MV-4-11 (cell line): ENCODE measurements around the gene SLC1A7.

Experiments used
- DNase-seq: peaks from one replicate; lab custom pipeline; 2025; lab: John Stamatoyannopoulos, UW

SLC1A7 gene

DNA sequence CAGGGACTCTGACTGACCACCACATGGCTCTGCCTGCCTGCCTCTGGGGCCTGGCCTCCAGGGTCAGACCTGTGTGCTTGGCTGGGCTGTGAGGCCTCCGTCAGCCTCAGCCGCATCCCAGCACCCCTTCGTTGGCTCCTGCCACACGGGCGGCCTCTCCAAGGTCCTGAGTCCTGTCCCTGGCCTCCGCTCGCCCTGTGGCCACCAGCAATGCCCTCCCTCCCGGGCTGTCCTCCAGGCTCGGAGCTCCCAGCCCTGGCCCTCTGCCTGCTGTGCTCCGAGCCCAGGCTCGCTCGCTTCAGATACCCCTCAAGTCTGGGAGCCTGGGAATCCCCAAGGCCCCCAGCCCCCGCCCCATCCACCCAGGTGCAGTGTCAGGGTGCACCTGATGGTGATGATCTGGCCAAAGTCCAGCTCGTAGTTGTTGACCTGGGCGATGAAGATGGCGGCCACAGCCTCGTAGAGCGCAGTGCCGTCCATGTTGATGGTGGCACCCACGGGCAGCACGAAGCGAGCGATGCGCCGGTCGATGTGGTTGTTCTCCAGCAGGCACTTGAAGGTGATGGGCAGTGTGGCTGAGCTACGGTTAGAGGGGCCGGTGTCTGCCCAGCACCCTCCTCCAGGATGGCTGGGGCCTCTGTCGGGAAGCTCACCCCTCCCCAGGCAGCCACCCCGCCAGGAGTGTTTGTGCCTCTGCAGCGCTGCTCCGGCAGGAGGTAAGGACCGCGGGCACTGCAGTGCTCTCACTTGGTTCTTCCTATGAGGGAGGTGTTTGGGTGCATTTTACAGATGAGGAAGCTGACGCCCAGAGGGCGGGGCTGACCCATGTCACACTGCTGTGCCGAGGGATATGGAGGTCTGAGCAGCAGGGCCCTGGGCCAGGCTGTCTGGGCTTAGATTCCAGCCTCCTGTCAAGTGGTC, 52.0 kb downstream of the SLC1A7 start:
- DNase-seq = peak; percentile 71

DNA sequence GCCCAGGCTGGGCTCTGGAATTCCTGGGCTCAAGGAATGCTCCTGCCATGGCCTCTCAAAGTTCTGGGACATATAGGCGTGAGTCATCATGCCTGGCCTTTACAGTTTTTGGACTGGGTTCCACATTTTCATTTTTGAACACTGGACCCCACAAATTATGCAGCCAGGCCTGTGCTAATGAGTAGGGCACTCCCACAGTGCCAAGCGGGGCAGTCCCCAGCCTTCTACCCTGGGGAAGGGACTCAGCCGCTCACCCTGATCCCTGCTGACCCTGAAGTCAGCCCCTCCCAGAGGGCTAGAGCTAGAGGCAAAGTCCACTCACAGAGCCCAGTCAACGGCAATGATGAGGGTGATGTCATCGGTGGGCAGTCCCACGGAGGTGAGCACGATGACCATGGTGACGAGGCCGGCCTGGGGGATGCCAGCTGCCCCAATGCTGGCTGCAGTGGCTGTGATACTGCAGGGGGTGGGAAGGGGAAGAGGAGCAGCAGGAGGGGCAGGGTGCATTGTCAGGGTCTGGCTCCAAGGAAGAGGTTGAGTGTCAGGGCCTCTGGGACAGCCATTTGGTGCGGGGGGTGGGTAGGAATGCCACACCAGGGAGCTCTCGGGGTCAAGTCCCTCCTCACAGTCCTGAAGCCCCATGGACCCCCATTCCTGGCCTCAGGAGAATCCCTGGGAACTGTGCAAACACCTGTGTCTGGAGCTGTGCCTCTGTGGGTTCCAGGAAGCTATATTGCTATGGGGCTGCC, 52.8 kb downstream of the SLC1A7 start:
- DNase-seq = no peak

DNA sequence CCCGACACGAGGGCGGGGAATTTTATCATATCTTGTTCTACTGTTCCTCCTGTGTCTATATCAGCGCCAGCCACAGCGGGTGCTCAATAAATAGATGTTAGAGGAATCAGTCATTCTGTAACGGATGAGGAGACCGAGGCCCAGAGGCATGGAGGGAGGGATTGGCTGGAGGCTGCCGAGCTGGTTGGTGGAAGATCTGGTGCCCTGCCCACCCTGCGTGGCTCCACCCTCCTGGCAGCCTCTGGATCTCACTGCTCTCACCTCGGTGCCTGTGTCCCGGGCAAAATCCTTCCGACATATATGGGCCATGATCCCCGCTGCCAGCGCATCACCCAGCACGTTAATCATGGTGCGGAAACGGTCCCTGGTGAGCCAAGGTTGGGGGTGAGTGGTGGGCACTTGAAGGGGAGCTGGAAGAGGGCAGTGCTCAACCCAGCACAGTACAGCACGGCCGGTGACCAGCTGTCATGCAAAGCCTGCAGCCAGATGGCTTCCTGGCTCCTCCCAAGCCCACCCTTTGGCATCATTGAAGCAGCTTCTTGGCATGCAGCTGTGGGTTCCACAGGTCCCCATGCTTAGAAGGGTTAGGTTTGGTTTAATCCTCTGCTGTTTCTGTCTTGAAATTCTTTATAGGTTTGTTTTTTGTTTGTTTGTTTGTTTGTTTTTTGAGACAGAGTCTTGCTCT, 53.7 kb downstream of the SLC1A7 start:
- DNase-seq = no peak

DNA sequence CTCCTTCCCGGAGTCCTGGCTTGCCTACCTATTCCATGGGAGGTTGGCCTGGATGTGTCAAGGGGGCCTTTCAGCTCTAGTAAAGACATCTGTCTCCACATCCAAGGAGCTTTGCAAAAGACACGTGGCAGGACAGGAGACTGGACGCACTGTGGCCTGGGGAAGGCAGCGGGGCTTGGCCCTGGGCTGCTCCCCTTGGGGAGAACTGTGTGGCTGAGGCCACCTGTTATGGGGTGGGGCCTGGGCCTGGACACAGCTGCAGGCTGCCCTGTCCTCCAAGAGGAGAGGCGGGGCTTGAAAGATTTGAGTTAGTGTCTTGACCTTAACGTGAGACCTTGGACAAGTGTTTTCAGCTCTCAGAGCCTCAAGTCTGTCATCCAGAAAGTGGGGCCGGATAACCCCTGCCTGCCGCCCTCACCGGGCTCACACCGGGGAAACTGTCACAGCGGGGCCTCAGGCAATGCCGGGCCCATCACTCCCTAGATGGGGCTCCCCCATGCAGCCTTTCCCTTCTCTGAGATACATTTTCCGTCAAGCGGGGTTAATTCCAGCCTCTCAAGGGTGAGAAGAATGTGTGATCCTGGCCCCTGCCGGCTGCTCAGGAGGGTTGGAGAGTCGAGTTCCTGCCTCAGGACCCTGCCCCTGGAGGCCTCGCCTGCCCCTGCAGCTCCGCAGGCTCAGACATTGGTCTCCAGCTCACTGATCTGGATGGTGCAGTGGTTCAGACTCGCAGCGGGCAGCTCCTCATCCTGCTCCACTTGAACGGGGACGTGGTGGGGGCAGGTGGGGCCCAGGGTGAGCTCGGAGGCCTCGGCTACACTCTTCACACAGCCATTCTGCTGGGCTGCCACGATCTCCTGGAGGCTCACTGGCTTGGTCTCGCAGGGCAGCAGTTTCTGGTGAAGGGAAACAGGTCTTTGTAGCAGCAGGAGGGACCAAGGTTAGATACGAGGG, 54.8 kb downstream of the SLC1A7 start:
- no peak for DNase-seq

DNA sequence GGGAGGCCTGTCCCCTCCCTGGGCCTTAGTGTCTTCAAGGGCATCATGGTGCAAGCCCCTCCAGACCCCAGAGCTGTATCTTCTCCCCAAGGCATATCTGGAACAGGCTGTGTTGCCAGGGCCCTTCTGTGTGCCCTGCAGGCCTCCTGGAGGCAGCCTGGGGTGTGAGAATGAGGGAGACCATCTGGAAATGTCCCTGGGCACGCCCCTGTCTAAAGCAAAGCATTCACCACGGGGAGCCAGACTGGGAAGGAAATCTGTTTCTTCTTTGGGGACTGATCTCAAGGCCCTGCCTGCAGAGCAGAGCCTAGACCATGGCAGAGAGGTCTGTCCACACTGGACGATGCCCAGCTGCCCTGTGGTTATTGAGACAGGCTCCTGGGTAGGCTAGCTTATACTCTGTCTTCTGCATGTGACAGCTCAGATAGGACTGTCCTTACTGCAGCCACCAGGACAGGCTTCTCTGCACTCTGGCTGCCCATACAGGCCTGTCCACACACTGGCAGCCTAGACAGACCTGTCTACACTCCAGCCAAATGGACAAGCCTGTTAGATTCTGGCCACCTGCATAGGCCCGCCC, 55.9 kb downstream of the SLC1A7 start:
- no peak for DNase-seq

GRCh38 chr1:53085405-53085804, 57.0 kb downstream of the SLC1A7 start:
- no peak for DNase-seq

- DNase-seq = no peak
Observed at GRCh38 chr1:53084589-53084971, 57.9 kb downstream of the SLC1A7 start.

DNA sequence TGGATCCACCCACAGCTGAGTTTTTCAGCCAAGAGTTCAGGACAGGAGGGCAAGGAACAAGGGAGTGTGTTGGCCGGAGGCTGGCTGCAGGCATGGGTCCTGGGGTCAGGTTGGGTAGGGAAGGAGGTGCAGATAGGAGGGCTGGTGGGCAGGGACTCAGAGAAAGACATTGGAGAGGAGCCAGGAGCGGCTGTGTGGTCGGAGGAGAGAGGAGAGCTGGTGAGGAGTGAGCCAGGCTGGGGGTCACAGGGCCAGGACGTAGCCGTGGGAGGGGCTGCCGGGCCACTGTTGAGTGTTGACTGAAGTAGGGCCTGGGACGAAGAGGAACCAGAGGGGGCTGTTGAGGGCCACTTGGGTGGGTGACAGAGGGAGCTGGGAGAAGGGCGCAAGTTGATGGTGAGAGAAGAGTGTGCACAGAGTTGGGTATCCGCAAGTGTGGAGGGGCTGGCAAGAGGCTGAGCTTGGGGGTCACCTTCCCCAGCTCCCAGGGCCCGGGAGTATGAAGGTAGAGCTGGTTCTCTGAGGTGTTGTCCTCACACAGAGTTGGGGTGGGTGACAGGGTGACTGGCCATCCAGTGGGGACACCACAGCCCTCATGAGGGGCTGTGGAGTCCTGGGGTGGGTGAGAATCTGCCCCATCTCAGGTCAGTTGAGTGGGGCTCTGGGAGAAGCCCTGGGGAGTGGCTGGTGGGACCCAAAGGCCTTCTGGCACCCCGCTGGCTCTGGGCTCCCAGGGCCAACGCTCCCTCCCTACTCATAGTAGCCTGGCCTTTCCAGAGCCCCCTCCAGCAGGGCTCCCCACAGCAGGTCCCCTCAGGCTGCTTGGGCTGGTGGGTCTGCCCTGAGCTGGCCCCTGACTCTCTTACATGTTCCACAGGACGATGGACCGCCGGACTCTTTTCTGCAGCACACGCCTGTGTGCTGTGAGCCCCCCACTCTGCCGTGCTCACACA, 58.5 kb downstream of the SLC1A7 start:
- DNase-seq = no peak

DNA sequence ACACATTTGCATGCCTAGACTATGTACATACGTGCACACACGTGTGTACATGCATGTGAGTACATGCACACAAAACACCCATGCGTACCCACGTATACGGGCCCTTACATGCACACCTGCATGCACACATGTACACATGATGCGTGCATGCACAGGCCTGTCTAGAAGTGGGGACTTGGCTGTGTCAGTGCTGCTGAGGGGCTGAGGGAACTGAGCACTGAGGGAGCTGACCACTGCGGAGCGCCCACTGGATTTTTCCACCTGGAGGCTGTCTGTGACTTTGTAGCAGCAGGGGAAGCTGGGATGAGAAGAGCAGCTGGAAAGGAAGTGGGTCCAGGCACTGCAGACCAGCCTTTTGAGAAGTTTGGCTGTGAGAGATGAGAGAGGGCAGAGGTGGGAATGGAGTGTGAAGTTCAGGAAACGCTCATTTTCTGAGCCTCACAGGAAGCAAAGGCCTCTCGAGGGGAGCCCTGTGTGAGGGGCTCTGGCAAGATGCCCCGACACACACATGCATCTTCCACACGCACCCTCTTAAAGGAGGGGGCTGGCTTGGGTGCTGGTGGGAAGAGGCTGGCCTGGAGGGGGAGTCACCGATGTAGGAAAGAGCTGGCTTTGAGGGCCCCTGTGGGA, 59.5 kb downstream of the SLC1A7 start:
- DNase-seq = no peak

DNA sequence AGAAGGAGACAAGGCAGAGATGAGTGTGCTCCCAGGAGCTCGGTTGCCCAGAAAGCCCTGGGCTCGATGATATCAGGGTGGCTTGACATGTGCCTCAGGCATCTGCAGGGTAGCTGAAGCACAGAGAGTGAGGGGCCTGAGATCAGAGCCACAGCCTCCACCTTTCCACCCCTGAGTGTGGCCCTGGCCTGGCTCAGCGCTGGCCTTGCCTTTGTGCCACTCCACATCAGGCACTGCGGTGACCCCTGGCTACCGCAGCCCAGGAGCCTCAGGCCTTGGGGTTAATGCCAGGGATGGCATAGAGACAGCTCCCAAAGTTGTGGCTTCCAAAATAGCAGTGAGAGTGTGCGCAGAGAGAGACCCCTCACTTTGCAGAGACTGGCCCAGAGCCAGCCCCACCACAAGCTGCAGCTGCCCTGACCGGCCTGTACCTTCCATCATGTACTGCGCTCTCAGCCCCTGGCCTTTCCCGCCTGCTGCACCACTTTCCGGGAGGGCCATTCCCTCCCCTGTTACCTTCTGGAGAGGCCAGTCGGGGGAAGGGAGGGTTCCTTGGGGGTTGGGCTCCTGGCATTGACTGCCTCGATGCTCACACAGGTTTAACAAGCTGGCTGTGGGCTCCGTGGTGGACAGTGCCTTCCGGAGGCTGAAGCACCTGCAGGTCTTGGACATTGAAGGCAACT, 60.9 kb downstream of the SLC1A7 start:
- no peak for DNase-seq

DNA sequence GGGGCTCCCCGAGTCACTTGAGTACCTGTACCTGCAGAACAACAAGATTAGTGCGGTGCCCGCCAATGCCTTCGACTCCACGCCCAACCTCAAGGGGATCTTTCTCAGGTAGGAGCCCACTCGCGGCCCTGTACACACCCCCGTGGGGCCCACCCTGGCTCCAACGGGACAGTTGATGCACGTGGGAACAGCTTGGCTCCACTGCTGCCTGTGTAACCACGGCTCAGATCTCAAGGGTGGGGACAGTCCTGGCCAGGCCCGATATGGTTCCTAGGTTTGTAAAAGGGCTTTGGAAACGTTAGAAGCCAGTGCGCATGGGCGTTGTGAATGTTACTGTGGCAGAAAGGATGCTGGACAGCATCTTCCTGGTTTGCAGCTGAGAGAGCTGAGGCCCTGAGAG, 61.7 kb downstream of the SLC1A7 start:
- no peak for DNase-seq

DNA sequence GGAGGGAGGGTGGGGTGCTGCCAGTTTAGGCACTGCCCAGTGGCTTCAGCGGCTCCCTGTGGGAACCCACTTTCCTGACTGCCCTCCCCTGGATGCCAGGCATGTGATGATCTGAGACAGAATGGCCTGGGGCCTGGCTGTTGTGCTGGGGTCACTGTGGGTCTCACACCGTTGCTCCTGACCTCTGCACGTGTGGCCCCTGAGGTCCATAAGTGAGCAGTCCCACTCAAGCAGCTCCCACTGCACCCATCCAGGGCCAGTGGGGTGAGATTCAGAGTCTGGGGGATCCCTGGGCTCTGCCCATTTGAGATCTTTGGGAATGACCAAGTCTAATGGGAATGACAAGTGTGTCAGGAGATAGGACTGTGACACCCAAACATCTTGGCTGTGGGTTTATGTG, 62.4 kb downstream of the SLC1A7 start:
- DNase-seq = no peak

DNA sequence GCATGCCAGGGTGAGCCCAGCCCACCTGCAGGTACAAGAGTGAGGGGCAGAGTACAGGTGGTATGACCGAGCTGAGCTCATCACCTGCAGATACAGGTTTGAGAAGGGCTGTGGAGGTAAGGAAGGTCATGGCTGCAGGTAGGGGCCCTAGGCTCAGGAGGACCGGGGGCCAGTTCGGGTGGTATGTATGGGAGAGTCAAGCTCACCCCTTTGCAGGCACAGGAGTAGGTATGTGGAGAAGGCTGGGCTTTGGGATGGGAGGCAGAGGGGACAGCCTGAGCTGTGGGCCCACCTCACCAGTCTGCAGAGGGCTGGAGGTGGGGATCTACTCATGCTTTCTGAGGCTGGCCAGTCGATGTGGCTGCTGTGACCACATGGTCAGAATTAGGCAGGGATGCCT, 63.2 kb downstream of the SLC1A7 start:
- DNase-seq = no peak

- no peak for DNase-seq
Observed at GRCh38 chr1:53078333-53079101, 63.9 kb downstream of the SLC1A7 start.

DNA sequence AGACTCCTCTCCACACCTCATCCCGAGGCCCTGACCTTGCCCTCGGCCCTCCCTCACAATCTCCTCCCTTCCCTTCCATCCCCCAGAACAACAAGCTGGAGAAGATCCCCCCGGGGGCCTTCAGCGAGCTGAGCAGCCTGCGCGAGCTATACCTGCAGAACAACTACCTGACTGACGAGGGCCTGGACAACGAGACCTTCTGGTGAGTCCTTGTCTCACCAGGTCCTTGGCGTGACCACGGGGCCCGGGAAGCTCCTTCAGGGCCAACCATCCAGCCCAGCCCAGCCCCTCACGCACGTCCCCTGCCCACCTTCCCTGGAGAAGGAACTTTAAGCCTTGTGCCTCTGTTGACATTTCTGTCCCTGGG, 64.9 kb downstream of the SLC1A7 start:
- no peak for DNase-seq

- DNase-seq = no peak
Observed at GRCh38 chr1:53076721-53077598, 65.5 kb downstream of the SLC1A7 start.

- DNase-seq = no peak
Observed at GRCh38 chr1:53076165-53076564, 66.3 kb downstream of the SLC1A7 start.
